HG03045 (cell line): Measurements from ENCODE around the gene FANCF.
"Not testable (repeated sequence)": the region's sequence is repeated elsewhere in the genome, so short reads cannot be mapped to it uniquely, and the experiment has no call there.

ENCODE experiments used
- ATAC-seq: cut with Tn5 transposase; IDR thresholded peaks from one replicate; pipeline ENCODE4 v1.9.1; 2021; ENCODE audit warnings: mild to moderate bottlenecking, moderate library complexity; ENCODE audit not compliant: unreplicated experiment

FANCF gene

GRCh38 chr11:22625448-22626287, at the start of gene FANCF:
TSS of gene FANCF (minus strand) at chr11:22625823. CDS start at chr11:22625810, 13 bp downstream.
- peak; percentile 98 for ATAC-seq

GRCh38 chr11:22674470-22675439, 49.1 kb upstream of the FANCF start:
- no peak for ATAC-seq

- no peak for ATAC-seq
Observed at GRCh38 chr11:22671751-22672150, 46.1 kb upstream of the FANCF start.

- ATAC-seq = no peak
Observed at GRCh38 chr11:22670830-22671229, 45.2 kb upstream of the FANCF start.

GRCh38 chr11:22669368-22669767, 43.7 kb upstream of the FANCF start:
- no peak for ATAC-seq

GRCh38 chr11:22668005-22668796, 42.6 kb upstream of the FANCF start:
- ATAC-seq = peak; percentile 30

- peak; percentile 72 for ATAC-seq
Observed at GRCh38 chr11:22666688-22667439, 41.2 kb upstream of the FANCF start.

GRCh38 chr11:22666325-22666687, 40.7 kb upstream of the FANCF start, which contains the start of gene GAS2:
TSS of gene GAS2 (plus strand) at chr11:22666611. CDS start at chr11:22674870, 8,259 bp downstream.
- peak; percentile 18 for ATAC-seq

GRCh38 chr11:22659783-22660182, 34.2 kb upstream of the FANCF start:
- ATAC-seq = no peak

GRCh38 chr11:22657101-22657694, 31.6 kb upstream of the FANCF start:
- ATAC-seq = peak; percentile 93

GRCh38 chr11:22656130-22656529, 30.5 kb upstream of the FANCF start:
- no peak for ATAC-seq

GRCh38 chr11:22652346-22652745, 26.7 kb upstream of the FANCF start:
- not testable (repeated sequence) for ATAC-seq

- no peak for ATAC-seq
Observed at GRCh38 chr11:22641559-22641958, 15.9 kb upstream of the FANCF start.

- ATAC-seq = no peak
Observed at GRCh38 chr11:22640862-22641261, 15.2 kb upstream of the FANCF start.

- no peak for ATAC-seq
Observed at GRCh38 chr11:22635689-22636088, 10.1 kb upstream of the FANCF start.

GRCh38 chr11:22634897-22635629, 9.4 kb upstream of the FANCF start:
- no peak for ATAC-seq

GRCh38 chr11:22633354-22633902, 7.8 kb upstream of the FANCF start:
- no peak for ATAC-seq

GRCh38 chr11:22627421-22627820, 1.8 kb upstream of the FANCF start:
- no peak for ATAC-seq
